GM19043 (cell line): ENCODE data around the gene VSIG8.

Experiments used
- ATAC-seq: cut with Tn5 transposase; IDR thresholded peaks from one replicate; pipeline ENCODE4 v1.9.1; 2021; ENCODE audit warnings: low read depth; ENCODE audit not compliant: unreplicated experiment

VSIG8 gene

GRCh38 chr1:159889202-159889601, 26.7 kb upstream of the VSIG8 start:
- ATAC-seq = no peak

GRCh38 chr1:159884296-159884695, 21.8 kb upstream of the VSIG8 start:
- ATAC-seq = no peak

GRCh38 chr1:159883134-159883533, 20.7 kb upstream of the VSIG8 start:
- ATAC-seq = no peak

- no peak for ATAC-seq
These were observed 20.0 kb upstream of the VSIG8 start for GRCh38 chr1:159882527-159882862.

GRCh38 chr1:159881622-159882526, 19.4 kb upstream of the VSIG8 start:
- ATAC-seq = no peak

- ATAC-seq = no peak
These were observed 18.0 kb upstream of the VSIG8 start for GRCh38 chr1:159880430-159880829.

GRCh38 chr1:159879977-159880376, 17.5 kb upstream of the VSIG8 start:
- no peak for ATAC-seq

GRCh38 chr1:159879136-159879535, 16.7 kb upstream of the VSIG8 start:
- no peak for ATAC-seq

- ATAC-seq = no peak
These were observed 15.4 kb upstream of the VSIG8 start for GRCh38 chr1:159877695-159878444.

- ATAC-seq = no peak
These were observed 11.2 kb upstream of the VSIG8 start for GRCh38 chr1:159873530-159874143.

- no peak for ATAC-seq
These were observed 10.4 kb upstream of the VSIG8 start for GRCh38 chr1:159872891-159873290.

GRCh38 chr1:159870704-159871103, 8.2 kb upstream of the VSIG8 start:
- ATAC-seq = no peak

- no peak for ATAC-seq
These were observed 7.2 kb upstream of the VSIG8 start for GRCh38 chr1:159869607-159870006.

- no peak for ATAC-seq
These were observed 6.7 kb upstream of the VSIG8 start for GRCh38 chr1:159869173-159869572.

- ATAC-seq = no peak
These were observed 6.3 kb upstream of the VSIG8 start for GRCh38 chr1:159868766-159869165.

GRCh38 chr1:159867664-159868026, 5.2 kb upstream of the VSIG8 start:
- ATAC-seq = no peak

GRCh38 chr1:159866905-159867663, 4.6 kb upstream of the VSIG8 start:
- ATAC-seq = no peak

- ATAC-seq = no peak
These were observed 3.6 kb upstream of the VSIG8 start for GRCh38 chr1:159866066-159866465.

GRCh38 chr1:159864262-159864661, 1.8 kb upstream of the VSIG8 start:
- ATAC-seq = no peak

GRCh38 chr1:159862031-159862430, 426 bp downstream of the VSIG8 start:
- ATAC-seq = no peak

GRCh38 chr1:159861218-159861617, 1.2 kb downstream of the VSIG8 start:
- no peak for ATAC-seq
